Measurements from ENCODE around the gene FRRS1. TPM values are rescaled to one million over a fixed set of nuclear protein-coding genes. Genes with fewer than 3 reads are reported as not detected.

The FRRS1 gene
- polyA plus RNA-seq, 3 donors, result 0.61 to 2.1 (median 2.1) TPM

DNA sequence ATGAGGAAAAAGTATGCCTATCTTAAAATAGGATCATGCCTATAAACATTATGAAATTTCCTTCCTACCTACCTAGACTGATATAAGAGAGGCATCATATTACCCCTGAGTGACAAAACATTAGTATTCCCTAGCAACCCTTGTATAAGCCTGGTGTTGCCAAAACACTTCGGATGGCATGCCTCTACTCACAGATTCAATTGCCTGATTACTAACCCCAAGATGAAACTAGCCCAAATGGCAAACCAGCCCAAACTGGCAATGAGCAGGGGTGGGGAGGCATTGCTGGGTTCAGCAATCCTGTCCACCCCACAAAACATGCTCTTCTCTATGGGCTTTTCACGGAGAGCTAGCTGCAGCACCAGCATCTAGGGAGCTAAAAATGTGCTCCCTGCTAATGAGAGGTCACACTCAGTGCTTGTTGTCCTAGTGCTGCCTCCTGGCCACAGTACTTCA, 106.7 kb downstream of the FRRS1 start:
- H3K9me3 Mint-ChIP-seq, result peaks cover 0 to 2% (median 0%) of the 10 kb centered on the region in 7 donors
- no peak for DNase-seq
- Histone ChIP-seq H4K20me1 (ENCODE audit: insufficient read depth, low read length) (no peaks in the 10 kb centered on the region), H2AFZ (ENCODE audit: insufficient read depth, low read depth, low read length, poor library complexity, severe bottlenecking) (no peak overlapping the region), H3K9ac (ENCODE audit: insufficient read depth, low read length, poor library complexity, severe bottlenecking) (no peak overlapping the region), H3K27me3 (ENCODE audit: control insufficient read depth in 2 of 2, insufficient read depth in 2 of 2, low read length in 2 of 2) (peaks cover 0 to 2% of the 10 kb centered on the region in 2 donors), H3K4me2 (replicated peaks; ENCODE audit: extremely low read depth, low read length, poor library complexity, severe bottlenecking) (no peak overlapping the region), H3K9me3 (replicated peaks in 1 of 2; ENCODE audit: control insufficient read depth in 1 of 2, insufficient read depth in 1 of 2, low read length in 2 of 2) (no peaks in the 10 kb centered on the region), H3K79me2 (ENCODE audit: insufficient read depth, low read length) (no peaks in the 10 kb centered on the region), H3K4me1 (ENCODE audit: control insufficient read depth in 1 of 2, insufficient read depth in 2 of 2, low read length in 2 of 2) (no peaks in the 10 kb centered on the region), H3K27ac (ENCODE audit: low read depth in 1 of 2, low read length in 2 of 2) (no peak overlapping the region), H3K4me3 (replicated peaks in 1 of 3; ENCODE audit: low read depth in 2 of 3, low read length in 3 of 3) (no peak overlapping the region), H3K36me3 (replicated peaks in 1 of 2; ENCODE audit: control insufficient read depth in 1 of 2, insufficient read depth in 2 of 2, low read length in 2 of 2) (no peaks in the 10 kb centered on the region)
- peaks cover 2% of the 10 kb centered on the region for H3K4me1 Mint-ChIP-seq
- no peaks in the 10 kb centered on the region for H3K36me3 Mint-ChIP-seq
- TF ChIP-seq, protein P1, sequence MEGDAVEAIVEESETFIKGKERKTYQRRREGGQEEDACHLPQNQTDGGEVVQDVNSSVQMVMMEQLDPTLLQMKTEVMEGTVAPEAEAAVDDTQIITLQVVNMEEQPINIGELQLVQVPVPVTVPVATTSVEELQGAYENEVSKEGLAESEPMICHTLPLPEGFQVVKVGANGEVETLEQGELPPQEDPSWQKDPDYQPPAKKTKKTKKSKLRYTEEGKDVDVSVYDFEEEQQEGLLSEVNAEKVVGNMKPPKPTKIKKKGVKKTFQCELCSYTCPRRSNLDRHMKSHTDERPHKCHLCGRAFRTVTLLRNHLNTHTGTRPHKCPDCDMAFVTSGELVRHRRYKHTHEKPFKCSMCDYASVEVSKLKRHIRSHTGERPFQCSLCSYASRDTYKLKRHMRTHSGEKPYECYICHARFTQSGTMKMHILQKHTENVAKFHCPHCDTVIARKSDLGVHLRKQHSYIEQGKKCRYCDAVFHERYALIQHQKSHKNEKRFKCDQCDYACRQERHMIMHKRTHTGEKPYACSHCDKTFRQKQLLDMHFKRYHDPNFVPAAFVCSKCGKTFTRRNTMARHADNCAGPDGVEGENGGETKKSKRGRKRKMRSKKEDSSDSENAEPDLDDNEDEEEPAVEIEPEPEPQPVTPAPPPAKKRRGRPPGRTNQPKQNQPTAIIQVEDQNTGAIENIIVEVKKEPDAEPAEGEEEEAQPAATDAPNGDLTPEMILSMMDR (IDR thresholded peaks at IDR 0.05), result no peak
- H3K27me3 Mint-ChIP-seq (ENCODE audit: low read depth in 3 of 3), result no peaks in the 10 kb centered on the region
- no peak overlapping the region for H3K27ac Mint-ChIP-seq
- no peak overlapping the region for H3K4me3 Mint-ChIP-seq
- intact Hi-C loops (cut with micrococcal nuclease), result no loop called here
- 92% methylated on average over 2 of the region's 2 CpGs for WGBS (ENCODE audit: insufficient coverage)

Small RNA genes within 50 kb of the gene (small RNA-seq; reads per million reads assigned to genes)
- gene RF00019 (ENCODE audit: insufficient read length, low read depth), result not detected
- gene RNU4-75P (ENCODE audit: insufficient read length, low read depth), result not detected

Other genes starting within 250 kb of the FRRS1 start
- not detected for gene PALMD, start 120.5 kb downstream of the FRRS1 start, polyA plus RNA-seq
- gene AGL, start 83.7 kb upstream of the FRRS1 start, polyA plus RNA-seq, result 1 to 10 TPM; 1.2 to 3.9 (median 1.3) TPM
- 10 to 100 TPM; 10.1 to 14.3 (median 13.0) TPM for gene SLC35A3, start 203.4 kb upstream of the FRRS1 start, polyA plus RNA-seq